Left ventricle myocardium inferior (tissue), 1 donor: ENCODE data around the gene TMEM178A. TPM values are rescaled to one million over a fixed set of nuclear protein-coding genes. Genes with fewer than 3 reads are reported as not detected.

Experiments used
- DNase-seq: peaks from one replicate; pipeline ENCODE4 v3.0.0-alpha.2; 2020
- H3K27ac ChIP-seq: fragments of 200-600 bp; replicated peaks from 2 replicates; pipeline ENCODE4 v1.8.0; 2021
- H3K27me3 ChIP-seq: fragments of 200-600 bp; 2 replicates; pipeline ENCODE4 v1.8.0; 2021; ENCODE audit warnings: low read depth
- H3K36me3 ChIP-seq: fragments of 200-600 bp; 2 replicates; pipeline ENCODE4 v1.8.0; 2021
- H3K4me1 ChIP-seq: fragments of 200-600 bp; 2 replicates; pipeline ENCODE4 v1.8.0; 2021
- H3K4me3 ChIP-seq: fragments of 200-600 bp; 2 replicates; pipeline ENCODE4 v1.8.0; 2021; ENCODE audit warnings: mild to moderate bottlenecking, moderate library complexity
- H3K9me3 ChIP-seq: fragments of 200-600 bp; replicated peaks from 2 replicates; pipeline ENCODE4 v1.8.0; 2021
- CTCF ChIP-seq: fragments of 200-600 bp; IDR thresholded peaks from 2 replicates; pipeline ENCODE4 v1.8.0; 2021; ENCODE audit warnings: antibody characterized with exemption, mild to moderate bottlenecking, borderline replicate concordance
- intact Hi-C: fragments of 100-400 bp; cut with micrococcal nuclease; formaldehyde crosslinking; loops from one replicate; pipeline ENCODE4 v1.11.0; 2022
- total RNA-seq: library from RNA; stranded (reverse); fragmentation: NEBNext Ultra II Directional; extraction: Animal tissue kit (Norgen Biotek cat#: 25700); gene quantifications from one replicate; pipeline ENCODE4 v1.2.1, GENCODE V29; 2021
- donor health status: DM: no; HTN: yes; CAD: no; lungs with severe emphysema.

Gene TMEM178A
- total RNA-seq, 1 donor from 2014 or later = 3.6 TPM

- H3K36me3 ChIP-seq = no peaks in the 10 kb centered on the region
- H3K4me3 ChIP-seq = no peak overlapping the region
- no peak for TF ChIP-seq CTCF
Measured at GRCh38 chr2:39705638-39706037, 39.9 kb downstream of the TMEM178A start.

GRCh38 chr2:39706312-39706711, 40.6 kb downstream of the TMEM178A start:
- Histone ChIP-seq H3K27ac (no peak overlapping the region), H3K4me3 (no peak overlapping the region), H3K36me3 (no peaks in the 10 kb centered on the region), H3K9me3 (peaks cover 19% of the 10 kb centered on the region), H3K4me1 (no peaks in the 10 kb centered on the region), H3K27me3 (no peaks in the 10 kb centered on the region)
- no peak for TF ChIP-seq CTCF
- no peak for DNase-seq
- intact Hi-C loops = no loop called here

More at GRCh38 chr2:39705638-39706037, 39.9 kb downstream of the TMEM178A start:
- Histone ChIP-seq H3K9me3 (peaks cover 26% of the 10 kb centered on the region), H3K4me1 (no peaks in the 10 kb centered on the region), H3K27me3 (no peaks in the 10 kb centered on the region), H3K27ac (no peak overlapping the region)
- DNase-seq = no peak
- intact Hi-C loops = no loop called here

- intact Hi-C loops = no loop called here
- Histone ChIP-seq H3K36me3 (no peaks in the 10 kb centered on the region), H3K27me3 (no peaks in the 10 kb centered on the region), H3K4me3 (no peak overlapping the region), H3K27ac (no peak overlapping the region), H3K9me3 (peaks cover 13% of the 10 kb centered on the region), H3K4me1 (no peaks in the 10 kb centered on the region)
- DNase-seq = no peak
- no peak for TF ChIP-seq CTCF
Measured at GRCh38 chr2:39706945-39707344, 41.2 kb downstream of the TMEM178A start.

- H3K27ac ChIP-seq = no peak overlapping the region
- no peak for DNase-seq
- no peak for TF ChIP-seq CTCF
- no peaks in the 10 kb centered on the region for H3K4me1 ChIP-seq
- intact Hi-C loops = no loop called here
- H3K9me3 ChIP-seq = peaks cover 2% of the 10 kb centered on the region
- no peak overlapping the region for H3K4me3 ChIP-seq
- no peaks in the 10 kb centered on the region for H3K27me3 ChIP-seq
- no peaks in the 10 kb centered on the region for H3K36me3 ChIP-seq
Measured at GRCh38 chr2:39708003-39708402, 42.3 kb downstream of the TMEM178A start.

- H3K4me1 ChIP-seq = no peaks in the 10 kb centered on the region
- H3K36me3 ChIP-seq = no peaks in the 10 kb centered on the region
- no peaks in the 10 kb centered on the region for H3K27me3 ChIP-seq
- H3K4me3 ChIP-seq = no peak overlapping the region
- intact Hi-C loops = no loop called here
- DNase-seq = no peak
- no peak overlapping the region for H3K27ac ChIP-seq
- H3K9me3 ChIP-seq = no peaks in the 10 kb centered on the region
- TF ChIP-seq CTCF = no peak
Measured at GRCh38 chr2:39710807-39711206, 45.1 kb downstream of the TMEM178A start.

- no peak for TF ChIP-seq CTCF
- Histone ChIP-seq H3K27ac (no peak overlapping the region), H3K27me3 (no peaks in the 10 kb centered on the region), H3K4me1 (no peaks in the 10 kb centered on the region), H3K4me3 (no peak overlapping the region), H3K36me3 (no peaks in the 10 kb centered on the region), H3K9me3 (no peaks in the 10 kb centered on the region)
- no peak for DNase-seq
- intact Hi-C loops = no loop called here
Measured at GRCh38 chr2:39712953-39713352, 47.2 kb downstream of the TMEM178A start.
